ENCODE results near the gene ARHGEF19.
"Not testable (repeated sequence)": the region's sequence is repeated elsewhere in the genome, so short reads cannot be mapped to it uniquely, and the experiment has no call there.

Gene ARHGEF19

GRCh38 chr1:16202281-16203210 lies 9.9 kb downstream of the ARHGEF19 start:
- no peak for DNase-seq

DNA sequence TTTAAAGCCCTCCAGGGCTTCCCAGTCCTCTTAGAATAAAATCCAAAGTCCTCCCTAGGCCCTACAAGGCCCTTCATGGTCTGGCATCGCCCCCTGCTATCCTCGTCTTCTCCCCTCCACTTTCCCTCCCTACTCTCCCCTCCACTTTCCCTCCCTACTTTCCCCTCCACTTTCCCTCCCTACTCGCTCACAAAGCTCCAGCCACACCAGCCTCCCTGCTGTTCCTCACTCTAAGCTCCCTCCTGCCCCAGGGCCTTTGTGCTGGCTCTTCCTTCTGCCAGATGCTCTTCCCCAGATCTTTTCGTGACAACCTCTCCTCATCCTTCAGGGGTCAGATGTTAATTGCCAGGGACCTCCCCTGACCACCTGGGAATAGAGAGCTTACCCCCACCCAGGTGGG lies 12.8 kb downstream of the ARHGEF19 start:
- no peak for DNase-seq

DNA sequence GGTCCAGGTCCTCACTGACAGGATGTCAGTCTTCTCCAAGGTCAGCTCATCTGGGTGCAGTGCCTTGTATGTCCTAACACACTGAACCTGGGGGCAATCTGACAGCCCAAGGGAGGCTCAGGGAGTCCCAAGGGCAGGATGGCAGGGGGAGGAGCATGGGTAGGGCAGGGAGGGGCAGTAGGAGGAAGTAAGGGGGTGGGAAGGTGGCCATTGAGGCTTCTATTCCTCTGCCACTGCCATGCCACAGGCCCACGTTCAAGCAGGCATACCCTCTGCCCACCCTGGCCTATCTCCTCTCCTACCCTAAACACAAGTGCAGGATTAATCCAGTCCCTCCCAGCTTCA lies 13.3 kb downstream of the ARHGEF19 start:
- DNase-seq = no peak

- no peak for DNase-seq
These were observed 13.9 kb downstream of the ARHGEF19 start for GRCh38 chr1:16198444-16199156.

- no peak for DNase-seq
These were observed 15.6 kb downstream of the ARHGEF19 start for GRCh38 chr1:16196874-16197273.

DNA sequence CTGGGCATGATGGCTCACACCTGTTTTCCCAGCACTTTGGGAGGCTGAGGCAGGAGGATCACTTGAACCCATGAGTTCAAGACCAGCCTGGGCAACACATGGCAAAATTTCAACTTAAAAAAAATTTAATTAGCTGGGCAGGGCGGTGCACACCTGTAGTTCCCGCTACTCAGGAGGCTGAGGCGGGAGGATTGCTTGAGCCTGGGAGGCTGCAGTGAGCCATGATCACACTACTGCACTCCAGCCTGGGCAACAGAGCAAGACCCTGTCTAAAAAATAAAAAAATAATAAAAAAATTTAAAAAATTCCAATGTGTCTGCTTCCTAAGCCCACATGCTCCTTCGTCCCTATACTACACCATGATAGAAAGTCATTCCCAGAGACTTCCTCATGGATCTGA lies 16.3 kb downstream of the ARHGEF19 start:
- not testable (repeated sequence) for DNase-seq

- no peak for DNase-seq
These were observed 16.9 kb downstream of the ARHGEF19 start for GRCh38 chr1:16195518-16195905.

DNA sequence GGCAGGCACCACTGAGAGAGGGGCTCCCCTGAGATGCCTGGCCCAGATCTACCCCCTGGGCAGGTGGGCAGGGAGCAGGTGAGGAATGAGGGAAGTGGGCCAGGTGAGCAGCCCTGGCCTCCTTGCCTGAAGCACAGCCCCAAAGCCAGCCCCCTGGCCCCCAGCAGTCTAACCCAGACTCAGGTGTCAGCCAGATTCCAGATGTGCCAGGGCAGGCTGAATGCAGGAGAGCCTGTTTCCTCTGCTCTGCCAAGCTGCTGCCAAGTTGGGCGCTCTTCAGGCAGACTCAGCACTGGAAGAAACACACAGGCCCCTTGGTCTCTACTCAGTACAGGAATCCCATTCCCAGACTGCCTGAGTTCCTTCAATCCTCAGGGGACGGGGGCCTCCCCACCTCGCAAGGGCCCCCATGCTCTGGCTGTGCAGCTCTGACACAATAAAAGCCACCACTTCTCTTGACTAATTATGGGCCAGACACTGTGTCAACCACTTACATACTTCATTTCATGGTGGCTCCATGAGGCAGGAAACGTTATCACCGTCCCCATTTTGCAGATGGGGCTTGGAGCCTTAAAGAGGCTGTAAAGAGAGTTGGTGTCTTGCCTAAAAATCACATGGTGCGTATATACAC lies 20.4 kb downstream of the ARHGEF19 start:
- no peak for DNase-seq

DNA sequence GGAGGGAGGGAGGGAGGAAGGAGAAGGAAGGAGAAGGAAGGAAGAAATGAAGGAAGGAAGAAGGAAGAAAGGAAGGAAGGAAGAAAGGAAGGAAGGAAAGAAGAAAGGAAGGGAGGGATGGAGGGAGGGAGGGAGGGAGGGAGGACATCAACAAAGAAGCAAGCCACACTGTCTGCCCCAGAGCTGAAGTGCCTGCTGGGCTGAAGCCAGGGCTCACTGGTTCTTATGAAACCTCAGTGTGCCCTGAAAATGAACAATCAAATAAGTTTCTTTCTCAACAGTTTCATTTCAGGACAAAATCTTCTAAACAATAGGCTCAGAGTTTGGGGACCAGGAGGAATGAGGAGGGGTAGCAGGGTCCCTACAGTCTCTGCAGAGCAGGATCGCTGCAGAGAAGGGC lies 21.1 kb downstream of the ARHGEF19 start:
- DNase-seq = no peak

DNA sequence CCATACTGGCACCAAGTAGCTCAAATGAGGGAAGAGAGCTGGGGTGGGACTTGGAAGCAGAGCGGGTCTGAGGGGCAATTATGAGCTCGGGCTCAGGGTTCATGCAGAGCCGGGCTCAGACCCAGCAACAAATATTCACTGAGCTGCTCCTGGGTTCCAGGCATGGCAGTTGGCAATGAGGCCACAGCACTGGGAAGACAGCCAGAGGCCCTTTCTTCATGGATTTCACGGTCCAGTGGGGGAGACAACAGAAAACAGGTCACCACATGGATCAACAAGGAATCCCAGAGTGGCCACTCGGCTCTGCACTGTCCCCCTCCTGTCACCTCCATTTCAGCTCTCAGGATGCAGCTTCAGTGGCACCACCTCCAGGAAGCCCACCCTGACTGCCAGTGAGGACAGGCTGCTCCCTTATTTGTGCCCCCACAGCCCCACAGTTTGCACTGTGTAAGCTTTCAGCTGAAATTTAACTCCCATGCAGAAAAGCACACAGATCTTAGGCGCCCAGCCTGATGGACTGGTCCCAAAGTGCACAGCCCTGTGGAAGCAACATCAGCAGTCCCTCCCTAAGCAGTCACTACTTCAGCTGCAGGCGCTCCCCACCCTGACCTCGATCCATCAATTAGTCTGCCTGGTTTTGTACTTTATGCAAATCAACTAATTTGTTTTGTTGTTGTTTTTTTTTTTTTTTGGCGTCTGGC lies 22.4 kb downstream of the ARHGEF19 start:
- DNase-seq = no peak

DNA sequence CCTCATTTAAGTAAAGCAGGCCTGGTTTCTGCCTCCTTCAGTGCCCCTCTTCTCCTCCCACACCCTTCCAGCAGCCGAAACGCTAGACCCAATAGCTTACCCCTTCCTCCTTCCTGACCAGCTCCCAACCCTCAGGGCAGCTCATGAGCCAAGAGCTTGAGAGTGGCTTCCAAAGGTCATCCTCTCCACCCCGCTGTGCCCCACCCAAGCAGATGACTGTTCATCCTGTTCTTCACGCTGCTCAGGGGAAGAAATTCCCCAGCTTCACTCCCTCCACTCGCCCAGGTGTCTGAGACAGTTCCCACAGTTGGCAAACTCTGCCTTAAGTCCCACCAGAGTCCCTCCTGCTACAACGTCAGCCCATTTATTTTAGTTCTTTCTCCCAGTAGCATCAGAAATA lies 23.4 kb downstream of the ARHGEF19 start:
- no peak for DNase-seq

GRCh38 chr1:16187748-16188401 lies 24.6 kb downstream of the ARHGEF19 start:
- DNase-seq = peak; percentile 75

DNA sequence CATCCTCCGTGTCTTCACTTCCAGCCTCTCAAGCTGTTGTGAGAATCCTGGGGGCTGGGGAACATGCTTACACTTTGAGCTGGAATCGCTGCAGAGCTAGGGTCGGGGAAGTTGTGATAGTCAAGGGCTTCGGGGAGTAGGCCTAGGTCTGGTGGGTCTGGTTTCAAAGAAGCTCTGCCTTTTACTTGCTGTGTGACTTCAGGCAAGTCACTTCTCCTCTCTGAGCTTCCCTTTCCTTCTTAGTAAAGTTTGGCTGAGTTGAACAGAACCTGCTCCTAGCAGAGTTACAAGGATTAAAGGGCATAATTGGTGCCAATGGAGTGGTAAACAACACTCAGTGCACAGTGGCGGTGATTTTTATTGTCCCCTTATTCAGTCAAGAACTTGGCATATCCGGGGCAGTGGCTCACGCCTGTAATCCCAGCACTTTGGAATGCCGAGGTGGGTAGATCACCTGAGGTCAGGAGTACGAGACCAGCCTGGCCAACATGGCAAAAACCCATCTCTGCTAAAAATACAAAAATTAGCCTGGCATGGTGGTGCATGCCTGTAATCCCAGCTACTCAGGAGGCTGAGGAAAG lies 25.7 kb downstream of the ARHGEF19 start:
- DNase-seq = no peak

- DNase-seq = no peak
These were observed 27.7 kb downstream of the ARHGEF19 start for GRCh38 chr1:16184557-16185303.

DNA sequence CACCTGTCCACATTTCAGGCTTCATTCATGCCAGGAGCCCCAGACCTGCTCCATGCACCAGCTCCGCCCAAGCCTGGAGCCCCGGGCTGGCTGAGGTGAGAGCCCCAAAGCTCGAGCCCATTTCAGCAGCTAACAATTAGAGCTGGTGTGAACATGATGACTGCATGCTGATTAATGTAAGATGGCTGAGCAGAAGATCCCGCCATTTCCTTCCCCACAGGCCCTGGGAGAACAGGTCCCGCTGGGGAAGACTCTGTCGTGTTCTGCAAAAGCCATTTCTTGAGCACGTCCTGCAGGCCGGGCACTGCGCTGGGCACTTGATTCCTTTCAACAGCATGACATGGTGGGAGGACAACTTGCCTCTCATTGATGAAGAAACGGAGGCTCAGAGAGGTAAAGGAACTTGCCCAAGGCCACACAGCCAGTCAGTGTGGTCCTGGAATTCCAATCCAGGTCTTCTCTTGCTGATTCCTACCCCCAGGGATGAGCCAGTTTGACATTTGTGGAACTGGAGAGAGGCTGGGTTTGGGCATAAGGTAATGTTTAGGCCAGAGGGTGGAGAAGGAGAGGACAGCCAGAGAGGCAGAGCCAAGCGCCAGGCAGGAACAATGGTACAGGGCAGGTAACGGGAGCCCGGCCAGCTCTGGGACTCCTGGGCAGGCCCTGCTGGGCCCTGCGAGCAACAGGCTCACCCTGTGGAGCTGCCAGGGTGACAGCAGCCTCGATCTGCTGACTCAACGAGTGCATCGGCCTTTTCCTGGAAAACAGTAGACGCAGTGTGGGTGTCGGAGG lies 28.5 kb downstream of the ARHGEF19 start:
- DNase-seq = no peak

- DNase-seq = peak; percentile 32
These were observed 29.3 kb downstream of the ARHGEF19 start for GRCh38 chr1:16183179-16183578.

DNA sequence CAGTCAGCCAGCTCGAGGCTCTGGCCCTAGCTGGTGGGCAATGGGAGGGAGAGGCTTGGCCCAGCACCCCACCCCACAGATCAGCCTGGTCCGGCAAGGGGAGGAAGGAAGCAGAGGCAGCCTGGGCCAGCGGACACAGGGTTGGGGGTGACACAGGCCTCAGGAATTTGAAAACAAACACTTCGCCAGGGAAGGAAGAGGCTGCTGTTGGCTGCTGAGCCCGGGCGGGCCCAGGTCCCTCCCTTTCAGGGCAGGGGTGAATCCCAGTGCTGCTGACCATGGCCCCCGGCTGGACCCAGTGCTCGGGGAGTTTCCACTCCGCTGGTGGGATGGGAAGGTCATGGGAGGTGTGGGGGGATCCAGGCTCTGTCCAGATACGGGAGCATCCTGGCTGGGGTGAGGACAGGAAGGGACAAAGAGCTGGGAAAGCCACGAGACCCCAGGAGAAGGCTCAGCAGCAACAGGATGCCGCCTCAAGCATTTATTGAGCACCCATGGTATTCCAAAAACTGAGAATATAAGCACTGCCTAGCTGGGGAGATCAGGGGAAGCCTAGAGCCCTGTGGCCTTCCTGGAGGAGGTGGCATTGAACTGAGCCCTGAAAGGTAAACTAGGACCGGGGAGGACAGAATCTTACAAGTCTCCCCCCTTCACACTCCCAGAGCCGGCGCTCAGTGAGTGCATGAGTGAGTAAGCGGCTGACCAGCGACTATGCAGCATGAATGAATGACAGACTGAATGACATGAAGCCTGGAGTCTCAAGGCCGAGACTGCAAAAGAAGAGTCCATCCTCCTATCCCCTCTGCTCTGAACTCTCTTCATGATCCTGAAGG lies 30.3 kb downstream of the ARHGEF19 start:
- no peak for DNase-seq

- DNase-seq = no peak
These were observed 32.1 kb downstream of the ARHGEF19 start for GRCh38 chr1:16180291-16180824.

All from suppressor macrophage treated with lipopolysaccharide for 4 hours (primary cell).